Stimulated activated naive CD8-positive, alpha-beta T cell treated with anti-CD3 and anti-CD28 coated beads, Interleukin-15, amount 100 ng/mL, for 72 hours (primary cell): ENCODE data around the gene ADAMTS7.
"Not testable (repeated sequence)": the region's sequence is repeated elsewhere in the genome, so short reads cannot be mapped to it uniquely, and the experiment has no call there.

Source experiments
- ATAC-seq: fragments of 150-1000 bp; cut with Tn5 transposase; 2 replicates; pipeline ENCODE4 v1.10.0; 2021; ENCODE audit warnings: mild to moderate bottlenecking, moderate library complexity
- DNase-seq, 2 donors: peaks; one replicate each; pipeline ENCODE4 v3.0.0; 2021 to 2022
- H3K27ac Mint-ChIP-seq, 2 donors: one replicate each; pipeline ENCODE4 v1.8.0; 2022; ENCODE audit warnings: mild to moderate bottlenecking in 2 of 2, mixed read lengths in 2 of 2, moderate library complexity in 2 of 2
- H3K27me3 Mint-ChIP-seq: one replicate; pipeline ENCODE4 v1.8.0; 2022; ENCODE audit warnings: mixed read lengths
- H3K4me1 Mint-ChIP-seq: one replicate; pipeline ENCODE4 v1.8.0; 2022; ENCODE audit warnings: mild to moderate bottlenecking, mixed read lengths
- H3K4me3 Mint-ChIP-seq, 2 donors: one replicate each; pipeline ENCODE4 v1.8.0; 2022; ENCODE audit warnings: mild to moderate bottlenecking in 2 of 2, mixed read lengths in 2 of 2, moderate library complexity in 1 of 2
- H3K9me3 Mint-ChIP-seq, 2 donors: one replicate each; pipeline ENCODE4 v1.8.0; 2022; ENCODE audit warnings: mixed read lengths in 2 of 2

ADAMTS7 gene

GRCh38 chr15:78800806-78801205 is 10.5 kb downstream of the ADAMTS7 start:
- DNase-seq (no peak), ATAC-seq (no peak)
- Mint-ChIP-seq H3K27ac (no peak overlapping the region), H3K4me1 (no peaks in the 10 kb centered on the region), H3K4me3 (no peak overlapping the region), H3K27me3 (no peaks in the 10 kb centered on the region), H3K9me3 (no peaks in the 10 kb centered on the region)

- Mint-ChIP-seq H3K9me3 (no peaks in the 10 kb centered on the region), H3K4me3 (no peak overlapping the region), H3K27ac (no peak overlapping the region), H3K4me1 (no peaks in the 10 kb centered on the region), H3K27me3 (no peaks in the 10 kb centered on the region)
- ATAC-seq (peak; percentile 38), DNase-seq (no peak)
These were observed 11.1 kb downstream of the ADAMTS7 start for GRCh38 chr15:78800189-78800588.

- H3K4me1 Mint-ChIP-seq, H3K27me3 Mint-ChIP-seq, DNase-seq, ATAC-seq, H3K4me3 Mint-ChIP-seq, H3K9me3 Mint-ChIP-seq, H3K27ac Mint-ChIP-seq: not testable (repeated sequence)
These were observed 12.2 kb downstream of the ADAMTS7 start for GRCh38 chr15:78799102-78799501.

- H3K4me1 Mint-ChIP-seq, ATAC-seq, H3K27me3 Mint-ChIP-seq, H3K9me3 Mint-ChIP-seq, DNase-seq, H3K27ac Mint-ChIP-seq, H3K4me3 Mint-ChIP-seq: not testable (repeated sequence)
These were observed 12.9 kb downstream of the ADAMTS7 start for GRCh38 chr15:78798355-78798754.

- ATAC-seq = no peak
- H3K4me3 Mint-ChIP-seq = no peak overlapping the region
- H3K27me3 Mint-ChIP-seq = no peaks in the 10 kb centered on the region
- no peaks in the 10 kb centered on the region for H3K9me3 Mint-ChIP-seq
- no peaks in the 10 kb centered on the region for H3K4me1 Mint-ChIP-seq
- DNase-seq = no peak
- no peak overlapping the region for H3K27ac Mint-ChIP-seq
These were observed 13.3 kb downstream of the ADAMTS7 start for GRCh38 chr15:78797951-78798350.

GRCh38 chr15:78796510-78796909 is 14.8 kb downstream of the ADAMTS7 start:
- Mint-ChIP-seq H3K27ac (peak overlapping the region in 1 of 2 donors; percentile 80), H3K4me3 (no peak overlapping the region), H3K4me1 (no peaks in the 10 kb centered on the region), H3K27me3 (no peaks in the 10 kb centered on the region), H3K9me3 (no peaks in the 10 kb centered on the region)
- ATAC-seq (no peak), DNase-seq (no peak)

GRCh38 chr15:78795043-78795442 is 16.2 kb downstream of the ADAMTS7 start:
- H3K27me3 Mint-ChIP-seq = no peaks in the 10 kb centered on the region
- H3K27ac Mint-ChIP-seq = no peak overlapping the region
- peaks cover 7% of the 10 kb centered on the region for H3K4me1 Mint-ChIP-seq
- no peak overlapping the region for H3K4me3 Mint-ChIP-seq
- no peaks in the 10 kb centered on the region for H3K9me3 Mint-ChIP-seq
- DNase-seq (no peak), ATAC-seq (no peak)

- peaks cover 12% of the 10 kb centered on the region for H3K4me1 Mint-ChIP-seq
- not testable (repeated sequence) for DNase-seq, H3K4me3 Mint-ChIP-seq, H3K27me3 Mint-ChIP-seq, ATAC-seq, H3K9me3 Mint-ChIP-seq
- peak overlapping the region in 1 of 2 donors; percentile 46 for H3K27ac Mint-ChIP-seq
These were observed 16.8 kb downstream of the ADAMTS7 start for GRCh38 chr15:78794446-78794845.

GRCh38 chr15:78791357-78791756 is 19.9 kb downstream of the ADAMTS7 start:
- no peak for DNase-seq
- H3K27ac Mint-ChIP-seq = no peak overlapping the region
- H3K27me3 Mint-ChIP-seq = no peaks in the 10 kb centered on the region
- ATAC-seq = no peak
- H3K4me1 Mint-ChIP-seq = peaks cover 12% of the 10 kb centered on the region
- no peak overlapping the region for H3K4me3 Mint-ChIP-seq
- no peaks in the 10 kb centered on the region for H3K9me3 Mint-ChIP-seq

- Mint-ChIP-seq H3K27ac (no peak overlapping the region), H3K9me3 (peaks cover under 1 to 2% of the 10 kb centered on the region in 2 donors), H3K27me3 (peaks cover 3% of the 10 kb centered on the region), H3K4me1 (peaks cover 12% of the 10 kb centered on the region), H3K4me3 (no peak overlapping the region)
- peak; percentile 84 for ATAC-seq
- no peak for DNase-seq
These were observed 21.2 kb downstream of the ADAMTS7 start for GRCh38 chr15:78790027-78790426.

- peaks cover 7% of the 10 kb centered on the region for H3K27me3 Mint-ChIP-seq
- peak; percentile 7 for ATAC-seq
- no peak overlapping the region for H3K4me3 Mint-ChIP-seq
- DNase-seq = no peak
- peaks cover 12% of the 10 kb centered on the region for H3K4me1 Mint-ChIP-seq
- H3K9me3 Mint-ChIP-seq = peaks cover 4 to 6% of the 10 kb centered on the region in 2 donors
- H3K27ac Mint-ChIP-seq = no peak overlapping the region
These were observed 21.6 kb downstream of the ADAMTS7 start for GRCh38 chr15:78789615-78790014.

- ATAC-seq = no peak
- Mint-ChIP-seq H3K4me1 (peaks cover 12% of the 10 kb centered on the region), H3K27ac (peak overlapping the region in 1 of 2 donors; percentile 0), H3K27me3 (peaks cover 10% of the 10 kb centered on the region), H3K9me3 (peaks cover 6 to 12% of the 10 kb centered on the region in 2 donors), H3K4me3 (no peak overlapping the region)
- no peak for DNase-seq
These were observed 23.1 kb downstream of the ADAMTS7 start for GRCh38 chr15:78788016-78788660.

GRCh38 chr15:78782402-78782801 is 28.9 kb downstream of the ADAMTS7 start:
- DNase-seq, H3K27ac Mint-ChIP-seq, ATAC-seq, H3K4me1 Mint-ChIP-seq, H3K4me3 Mint-ChIP-seq: not testable (repeated sequence)
- peaks cover 30% of the 10 kb centered on the region for H3K27me3 Mint-ChIP-seq
- peaks cover 6 to 12% of the 10 kb centered on the region in 2 donors for H3K9me3 Mint-ChIP-seq

GRCh38 chr15:78781381-78781780 is 29.9 kb downstream of the ADAMTS7 start:
- not testable (repeated sequence) for H3K4me1 Mint-ChIP-seq, H3K4me3 Mint-ChIP-seq, ATAC-seq, DNase-seq
- Mint-ChIP-seq H3K27me3 (peaks cover 30% of the 10 kb centered on the region), H3K9me3 (peaks cover 6 to 12% of the 10 kb centered on the region in 2 donors), H3K27ac (peak overlapping the region in 1 of 2 donors; percentile 90)

GRCh38 chr15:78779975-78780374 is 31.3 kb downstream of the ADAMTS7 start:
- H3K4me1 Mint-ChIP-seq, H3K9me3 Mint-ChIP-seq, DNase-seq, H3K27ac Mint-ChIP-seq, H3K4me3 Mint-ChIP-seq, ATAC-seq: not testable (repeated sequence)
- peaks cover 26% of the 10 kb centered on the region for H3K27me3 Mint-ChIP-seq

- Mint-ChIP-seq H3K27ac (peak overlapping the region in 1 of 2 donors; percentile 27), H3K27me3 (peaks cover 20% of the 10 kb centered on the region)
- not testable (repeated sequence) for DNase-seq, H3K9me3 Mint-ChIP-seq, H3K4me3 Mint-ChIP-seq, H3K4me1 Mint-ChIP-seq, ATAC-seq
These were observed 32.0 kb downstream of the ADAMTS7 start for GRCh38 chr15:78779176-78779785.
